Brain microvascular endothelial cell (primary cell): ENCODE data around the gene PRKG1.
"Not testable (repeated sequence)": the region's sequence is repeated elsewhere in the genome, so short reads cannot be mapped to it uniquely, and the experiment has no call there.

Source experiments
- DNase-seq: peaks from one replicate; pipeline ENCODE4 v3.0.0-alpha.2; 2020
- H3K27ac ChIP-seq: fragments of 250-450 bp; sonication (Bioruptor Pico); 2 replicates; pipeline ENCODE4 v1.5.1; 2020; ENCODE audit warnings: mild to moderate bottlenecking, moderate library complexity
- H3K27me3 ChIP-seq: fragments of 250-450 bp; sonication (Bioruptor Pico); replicated peaks from 2 replicates; pipeline ENCODE4 v1.5.1; 2020; ENCODE audit warnings: mild to moderate bottlenecking
- H3K36me3 ChIP-seq: fragments of 250-450 bp; sonication (Bioruptor Pico); replicated peaks from 2 replicates; pipeline ENCODE4 v1.5.1; 2020; ENCODE audit warnings: mild to moderate bottlenecking
- H3K4me3 ChIP-seq: 2 replicates; pipeline ENCODE4 v1.5.1; 2011; ENCODE audit warnings: low read depth, mild to moderate bottlenecking, control low read depth, low read length, moderate library complexity
- CTCF ChIP-seq: IDR thresholded peaks from 2 replicates; pipeline ENCODE4 v1.5.1; 2011; ENCODE audit warnings: low read depth, mild to moderate bottlenecking, moderate library complexity, low read length, control low read depth, inconsistent platforms; ENCODE audit errors: missing control alignments
- in situ Hi-C: cut with HindIII; loops from 2 replicates; pipeline ENCODE4 v1.10.0; 2017; ENCODE audit warnings: low sequenced_read_pairs, low pct_ligation_motif_present

Gene PRKG1

GRCh38 chr10:51743146-51743545 lies 668.9 kb downstream of the PRKG1 start:
- TF ChIP-seq CTCF: no peak
- no peak for DNase-seq
- Histone ChIP-seq H3K36me3 (no peaks in the 10 kb centered on the region), H3K27ac (no peak overlapping the region), H3K4me3 (no peak overlapping the region), H3K27me3 (no peaks in the 10 kb centered on the region)
- in situ Hi-C loops: no loop called here

- in situ Hi-C loops: no loop called here
- TF ChIP-seq CTCF: no peak
These were observed 670.1 kb downstream of the PRKG1 start for GRCh38 chr10:51744235-51745000.

GRCh38 chr10:51745397-51745796 lies 671.1 kb downstream of the PRKG1 start:
- DNase-seq: no peak
- in situ Hi-C loops: no loop called here
- Histone ChIP-seq H3K27ac (no peak overlapping the region), H3K27me3 (no peaks in the 10 kb centered on the region), H3K4me3 (no peak overlapping the region), H3K36me3 (no peaks in the 10 kb centered on the region)
- no peak for TF ChIP-seq CTCF

More at GRCh38 chr10:51744235-51745000, 670.1 kb downstream of the PRKG1 start:
- Histone ChIP-seq H3K36me3 (no peaks in the 10 kb centered on the region), H3K4me3 (no peak overlapping the region), H3K27ac (no peak overlapping the region), H3K27me3 (no peaks in the 10 kb centered on the region)
- no peak for DNase-seq

GRCh38 chr10:51747216-51747615 lies 672.9 kb downstream of the PRKG1 start:
- H3K4me3 ChIP-seq: no peak overlapping the region
- no peaks in the 10 kb centered on the region for H3K27me3 ChIP-seq
- TF ChIP-seq CTCF: no peak
- H3K36me3 ChIP-seq: no peaks in the 10 kb centered on the region
- H3K27ac ChIP-seq: no peak overlapping the region
- in situ Hi-C loops: no loop called here
- DNase-seq: no peak

- TF ChIP-seq CTCF: no peak
- in situ Hi-C loops: no loop called here
- no peak for DNase-seq
- Histone ChIP-seq H3K4me3 (no peak overlapping the region), H3K36me3 (no peaks in the 10 kb centered on the region), H3K27ac (no peak overlapping the region), H3K27me3 (no peaks in the 10 kb centered on the region)
These were observed 674.7 kb downstream of the PRKG1 start for GRCh38 chr10:51748959-51749358.

GRCh38 chr10:51758366-51758765 lies 684.1 kb downstream of the PRKG1 start:
- Histone ChIP-seq H3K4me3 (no peak overlapping the region), H3K27ac (no peak overlapping the region), H3K36me3 (no peaks in the 10 kb centered on the region), H3K27me3 (no peaks in the 10 kb centered on the region)
- no peak for DNase-seq
- TF ChIP-seq CTCF: no peak
- in situ Hi-C loops: no loop called here

GRCh38 chr10:51758838-51759237 lies 684.6 kb downstream of the PRKG1 start:
- H3K27ac ChIP-seq, H3K27me3 ChIP-seq, DNase-seq, H3K36me3 ChIP-seq, in situ Hi-C loops, H3K4me3 ChIP-seq: not testable (repeated sequence)
